ENCODE results near the gene EPG5. TPM values are rescaled to one million over a fixed set of nuclear protein-coding genes. Genes with fewer than 3 reads are reported as not detected.
A peak's percentile ranks its signal among the peaks of the same experiment; 100 is the strongest.

The EPG5 gene
- total and polyA plus RNA-seq, 2 of the 4 experiments (the other 2 are of a cell fraction), result 37.3 to 114 TPM

- Histone ChIP-seq H3K23ac (ENCODE audit: low read depth, low read length) (peak overlapping the region; percentile 81; the same call in 1 of the 2 replicates), H3K4me2 (ENCODE audit: low read depth, low read length) (peak overlapping the region; percentile 79), H2AK9ac (replicated peaks; ENCODE audit: low read depth, low read length, poor library complexity) (no peak overlapping the region), H2BK120ac (ENCODE audit: low read depth, low read length) (peak overlapping the region; percentile 93), H3K4ac (ENCODE audit: low read depth, low read length) (peak overlapping the region; percentile 83), H2AK5ac (ENCODE audit: low read depth, low read length) (peak overlapping the region; percentile 87), H4K20me1 (ENCODE audit: insufficient read depth, low read length) (no peaks in the 10 kb centered on the region), H3K36me3 (ENCODE audit: control insufficient read depth, insufficient read depth, low read length) (peaks cover 17% of the 10 kb centered on the region), H2BK5ac (ENCODE audit: low read depth, low read length, poor library complexity, severe bottlenecking) (peak overlapping the region; percentile 98), H4K91ac (ENCODE audit: insufficient read depth, low read depth, low read length) (peak overlapping the region; percentile 83), H3K4me3 (ENCODE audit: insufficient read depth, low read depth, low read length) (no peak overlapping the region), H2BK20ac (ENCODE audit: low read depth, low read length) (peak overlapping the region; percentile 88; the same call in 1 of the 2 replicates), H3K79me1 (ENCODE audit: low read depth in 1 of 2, low read length in 2 of 2) (peaks cover 14 to 64% of the 10 kb centered on the region in 2 experiments), H3K4me1 (ENCODE audit: control insufficient read depth, insufficient read depth, low read length) (peaks cover 46% of the 10 kb centered on the region), H4K5ac (ENCODE audit: low read depth, low read length) (peak overlapping the region; percentile 100), H3K9me1 (ENCODE audit: insufficient read depth, low read length) (peaks cover 18% of the 10 kb centered on the region), H2AFZ (replicated peaks; ENCODE audit: low read length, poor library complexity) (no peak overlapping the region), H3K18ac (ENCODE audit: low read depth, low read length) (peak overlapping the region; percentile 100), H3K9me3 (ENCODE audit: control insufficient read depth, insufficient read depth, low read length) (no peaks in the 10 kb centered on the region), H3K9ac (ENCODE audit: low read depth, low read length) (peak overlapping the region; percentile 70; the same call in 1 of the 2 replicates), H3K56ac (ENCODE audit: extremely low read depth, insufficient read depth, low read length) (peak overlapping the region; percentile 61; the same call in 1 of the 2 replicates), H3K27ac (ENCODE audit: insufficient read depth, low read length) (peak overlapping the region; percentile 99), H3K27me3 (ENCODE audit: control insufficient read depth, insufficient read depth, low read length) (no peaks in the 10 kb centered on the region), H4K8ac (ENCODE audit: low read depth in 2 of 2, low read length in 2 of 2) (peak overlapping the region; percentile 83 to 91), H3K14ac (replicated peaks; ENCODE audit: low read depth, low read length) (peak overlapping the region; percentile 77), H2BK15ac (ENCODE audit: low read depth, low read length) (peak overlapping the region; percentile 87; the same call in 2 of the 3 replicates)
- CTCF ChIA-PET, result interaction anchor here (0.6 kb wide), 1 partner anchor 142 kb away, joined by 3 read pairs; no protein-coding TSS in a partner anchor
- in situ Hi-C loops (cut with MboI; ENCODE audit: low sequenced_read_pairs) (no loop called here), intact Hi-C loops (cut with micrococcal nuclease) (no loop called here), dilution Hi-C loops (cut with HindIII; ENCODE audit: low sequenced_read_pairs, unreplicated experiment) (no loop called here)
- ATAC-seq (ENCODE audit: low read depth), result no peak
- no CpG with 5 or more reads among the region's 2 CpGs for WGBS, 2 experiments (ENCODE audit: extremely low coverage in 2 of 2, insufficient read length in 1 of 2)
- no peak for DNase-seq
- BruUV-seq (replicated peaks), result no TSS peak
- POLR2A ChIA-PET (ENCODE audit: unreplicated experiment), result no interaction called here
- TF ChIP-seq USF2 (IDR thresholded peaks at IDR 0.05; ENCODE audit: low read depth, low read length), result no peak
- TF ChIP-seq BHLHE40 (IDR thresholded peaks at IDR 0.05; ENCODE audit: low read depth, low read length), result no peak
- no peak for TF ChIP-seq RCOR1 (IDR thresholded peaks at IDR 0.05; ENCODE audit: insufficient replicate concordance, low read length)
- peak; percentile 90 for TF ChIP-seq CEBPB (IDR thresholded peaks at IDR 0.05; ENCODE audit: low read depth, low read length)
Measured at GRCh38 chr18:45958027-45958426, 9.1 kb downstream of the EPG5 start.

All from IMR-90 (cell line).